GM18502 (cell line): Measurements from ENCODE around the gene GALE.
"Not testable (repeated sequence)": the region's sequence is repeated elsewhere in the genome, so short reads cannot be mapped to it uniquely, and the experiment has no call there.

Experiments
- ATAC-seq: cut with Tn5 transposase; IDR thresholded peaks from one replicate; pipeline ENCODE4 v1.9.1; 2021; ENCODE audit warnings: mild to moderate bottlenecking; ENCODE audit not compliant: unreplicated experiment, poor library complexity

GALE gene

GRCh38 chr1:23793861-23794731 is 6.5 kb downstream of the GALE start:
- ATAC-seq = no peak

GRCh38 chr1:23793018-23793781 is 7.4 kb downstream of the GALE start:
- ATAC-seq = no peak

- no peak for ATAC-seq
Observed at GRCh38 chr1:23792151-23792945, 8.2 kb downstream of the GALE start.

GRCh38 chr1:23791516-23792047 is 9.0 kb downstream of the GALE start:
- ATAC-seq = peak; percentile 16

GRCh38 chr1:23790696-23791515 is 9.6 kb downstream of the GALE start, which contains the start of gene LYPLA2:
LYPLA2 (plus strand) TSS chr1:23791145; CDS start chr1:23792683, 1,538 bp downstream.
- ATAC-seq = peak; percentile 79

GRCh38 chr1:23788695-23789094 is 11.9 kb downstream of the GALE start:
- ATAC-seq = no peak

GRCh38 chr1:23787701-23788100 is 12.9 kb downstream of the GALE start:
- ATAC-seq = no peak

GRCh38 chr1:23784846-23785245 is 15.7 kb downstream of the GALE start:
- ATAC-seq = no peak

GRCh38 chr1:23783141-23783540 is 17.4 kb downstream of the GALE start:
- ATAC-seq = not testable (repeated sequence)

- no peak for ATAC-seq
Observed at GRCh38 chr1:23779826-23780371, 20.7 kb downstream of the GALE start.

- peak; percentile 74 for ATAC-seq
Observed at GRCh38 chr1:23777979-23778814, 22.4 kb downstream of the GALE start, which contains the start of gene PITHD1. PITHD1 (plus strand) TSS chr1:23778418; CDS start chr1:23778516, 98 bp downstream.

- no peak for ATAC-seq
Observed at GRCh38 chr1:23776217-23776616, 24.3 kb downstream of the GALE start.

- ATAC-seq = no peak
Observed at GRCh38 chr1:23774174-23774880, 26.2 kb downstream of the GALE start.

GRCh38 chr1:23772854-23773242 is 27.7 kb downstream of the GALE start:
- no peak for ATAC-seq

- ATAC-seq = no peak
Observed at GRCh38 chr1:23772049-23772853, 28.3 kb downstream of the GALE start.

- no peak for ATAC-seq
Observed at GRCh38 chr1:23768733-23769132, 31.8 kb downstream of the GALE start.
